Stimulated activated CD4-positive, alpha-beta T cell treated with anti-CD3 and anti-CD28 coated beads, Interleukin-4, amount 100 ng/mL, for 4 hours (primary cell): ENCODE measurements around the gene YIPF7.
A peak's percentile ranks its signal among the peaks of the same experiment; 100 is the strongest.

Source experiments
- DNase-seq, 2 experiments: peaks; one replicate each; pipeline ENCODE4 v3.0.0-alpha.2; 2020

YIPF7 gene

GRCh38 chr4:44651425-44651824 is at the start of gene YIPF7:
Gene YIPF7 (minus strand): TSS chr4:44651625. CDS start chr4:44650100, 1,525 bp downstream.
- DNase-seq, result no peak

- no peak for DNase-seq
Observed at GRCh38 chr4:44701037-44701436, 49.6 kb upstream of the YIPF7 start.

GRCh38 chr4:44700427-44700826 is 49.0 kb upstream of the YIPF7 start:
- no peak for DNase-seq

GRCh38 chr4:44684648-44685047 is 33.2 kb upstream of the YIPF7 start:
- no peak for DNase-seq

- no peak for DNase-seq
Observed at GRCh38 chr4:44679060-44679459, 27.6 kb upstream of the YIPF7 start.

- peak; percentile 83 to 90 for DNase-seq
Observed at GRCh38 chr4:44678094-44679041, 26.9 kb upstream of the YIPF7 start, which contains the start of gene GUF1. Gene GUF1 (plus strand): TSS chr4:44678420. CDS start chr4:44678623, 203 bp downstream.

- no peak for DNase-seq
Observed at GRCh38 chr4:44675366-44675765, 23.9 kb upstream of the YIPF7 start.

GRCh38 chr4:44674471-44674870 is 23.0 kb upstream of the YIPF7 start:
- no peak for DNase-seq

GRCh38 chr4:44671636-44672035 is 20.2 kb upstream of the YIPF7 start:
- DNase-seq, result no peak

- no peak for DNase-seq
Observed at GRCh38 chr4:44670506-44671199, 19.2 kb upstream of the YIPF7 start.

GRCh38 chr4:44668526-44668925 is 17.1 kb upstream of the YIPF7 start:
- DNase-seq, result no peak

- no peak for DNase-seq
Observed at GRCh38 chr4:44663539-44664263, 12.3 kb upstream of the YIPF7 start.

- no peak for DNase-seq
Observed at GRCh38 chr4:44662623-44663005, 11.2 kb upstream of the YIPF7 start.

GRCh38 chr4:44661940-44662622 is 10.7 kb upstream of the YIPF7 start:
- no peak for DNase-seq

- no peak for DNase-seq
Observed at GRCh38 chr4:44660396-44660795, 9.0 kb upstream of the YIPF7 start.

- DNase-seq, result no peak
Observed at GRCh38 chr4:44652002-44652401, 577 bp upstream of the YIPF7 start.

- no peak for DNase-seq
Observed at GRCh38 chr4:44646151-44646550, 5.3 kb downstream of the YIPF7 start.

GRCh38 chr4:44638091-44638490 is 13.3 kb downstream of the YIPF7 start:
- no peak for DNase-seq

- no peak for DNase-seq
Observed at GRCh38 chr4:44632733-44633132, 18.7 kb downstream of the YIPF7 start.

GRCh38 chr4:44632089-44632488 is 19.3 kb downstream of the YIPF7 start:
- DNase-seq, result no peak

GRCh38 chr4:44629280-44629866 is 22.1 kb downstream of the YIPF7 start:
- DNase-seq, result peak; percentile 2 to 10

GRCh38 chr4:44623676-44624075 is 27.7 kb downstream of the YIPF7 start:
- no peak for DNase-seq
